Activated CD4-positive, alpha-beta T cell treated with anti-CD3 and anti-CD28 coated beads for 4 hours (primary cell): ENCODE results near the gene KLF5.
"Not testable (repeated sequence)": the region's sequence is repeated elsewhere in the genome, so short reads cannot be mapped to it uniquely, and the experiment has no call there.

Experiments
- DNase-seq, 2 donors: peaks; one replicate each; pipeline ENCODE4 v3.0.0-alpha.2; 2020

KLF5 gene

GRCh38 chr13:73090116-73090822, 31.5 kb downstream of the KLF5 start:
- DNase-seq: no peak

GRCh38 chr13:73090823-73091187, 32.0 kb downstream of the KLF5 start:
- no peak for DNase-seq

GRCh38 chr13:73092829-73093228, 34.0 kb downstream of the KLF5 start:
- DNase-seq: no peak

GRCh38 chr13:73096173-73096572, 37.4 kb downstream of the KLF5 start:
- DNase-seq: peak in 1 of 2 donors; percentile 4

- DNase-seq: no peak
Measured at GRCh38 chr13:73096638-73097037, 37.8 kb downstream of the KLF5 start.

GRCh38 chr13:73100781-73101180, 42.0 kb downstream of the KLF5 start:
- DNase-seq: not testable (repeated sequence)

- no peak for DNase-seq
Measured at GRCh38 chr13:73101351-73102007, 42.7 kb downstream of the KLF5 start.

- no peak for DNase-seq
Measured at GRCh38 chr13:73103238-73103637, 44.4 kb downstream of the KLF5 start.

GRCh38 chr13:73106513-73107178, 47.8 kb downstream of the KLF5 start:
- DNase-seq: no peak

- no peak for DNase-seq
Measured at GRCh38 chr13:73107481-73107880, 48.7 kb downstream of the KLF5 start.

GRCh38 chr13:73107970-73108369, 49.2 kb downstream of the KLF5 start:
- no peak for DNase-seq

- no peak for DNase-seq
Measured at GRCh38 chr13:73109288-73109899, 50.6 kb downstream of the KLF5 start.

- DNase-seq: no peak
Measured at GRCh38 chr13:73109969-73110368, 51.2 kb downstream of the KLF5 start.

GRCh38 chr13:73110814-73111213, 52.0 kb downstream of the KLF5 start:
- no peak for DNase-seq

- no peak for DNase-seq
Measured at GRCh38 chr13:73111331-73111730, 52.5 kb downstream of the KLF5 start.

- DNase-seq: no peak
Measured at GRCh38 chr13:73119612-73120011, 60.8 kb downstream of the KLF5 start.
